Duodenal mucosa (tissue), 2 donors: ENCODE measurements around the gene OR4K2.
"Not testable (repeated sequence)": the region's sequence is repeated elsewhere in the genome, so short reads cannot be mapped to it uniquely, and the experiment has no call there.

ENCODE experiments used
- H3K27ac ChIP-seq: one replicate; pipeline ENCODE4 v1.7.0; 2013; ENCODE audit warnings: low read depth, low read length
- H3K27me3 ChIP-seq, 2 donors: one replicate each; pipeline ENCODE4 v1.7.0; 2013; ENCODE audit warnings: low read length in 2 of 2, control low read depth in 1 of 2; ENCODE audit not compliant: insufficient read depth in 2 of 2, control insufficient read depth in 1 of 2
- H3K36me3 ChIP-seq, 2 donors: one replicate each; pipeline ENCODE4 v1.7.0; 2013; ENCODE audit warnings: low read length in 2 of 2, control low read depth in 1 of 2; ENCODE audit not compliant: insufficient read depth in 2 of 2, control insufficient read depth in 1 of 2
- H3K4me1 ChIP-seq, 2 donors: one replicate each; pipeline ENCODE4 v1.7.0; 2013; ENCODE audit warnings: low read length in 2 of 2, control low read depth in 1 of 2; ENCODE audit not compliant: insufficient read depth in 2 of 2, control insufficient read depth in 1 of 2
- H3K4me3 ChIP-seq, 2 donors: one replicate each; pipeline ENCODE4 v1.7.0; 2013; ENCODE audit warnings: low read length in 2 of 2, low read depth in 1 of 2
- H3K9ac ChIP-seq, 2 donors: one replicate each; pipeline ENCODE4 v1.7.0; 2013; ENCODE audit warnings: low read length in 2 of 2, low read depth in 1 of 2
- H3K9me3 ChIP-seq, 2 donors: one replicate each; pipeline ENCODE4 v1.7.0; 2013; ENCODE audit warnings: low read length in 2 of 2, control low read depth in 1 of 2; ENCODE audit not compliant: control insufficient read depth in 1 of 2

OR4K2 gene, protein sequence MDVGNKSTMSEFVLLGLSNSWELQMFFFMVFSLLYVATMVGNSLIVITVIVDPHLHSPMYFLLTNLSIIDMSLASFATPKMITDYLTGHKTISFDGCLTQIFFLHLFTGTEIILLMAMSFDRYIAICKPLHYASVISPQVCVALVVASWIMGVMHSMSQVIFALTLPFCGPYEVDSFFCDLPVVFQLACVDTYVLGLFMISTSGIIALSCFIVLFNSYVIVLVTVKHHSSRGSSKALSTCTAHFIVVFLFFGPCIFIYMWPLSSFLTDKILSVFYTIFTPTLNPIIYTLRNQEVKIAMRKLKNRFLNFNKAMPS

GRCh38 chr14:19874842-19875241, at the start of gene OR4K2:
OR4K2 (plus strand) TSS chr14:19875142; CDS start chr14:19876268, 1,126 bp downstream.
- Histone ChIP-seq H3K4me3 (no peak within 1 kb of the TSS), H3K27ac (no peak within 1 kb of the TSS), H3K36me3 (no peaks in the 10 kb centered on the region), H3K4me1 (no peaks in the 10 kb centered on the region), H3K9me3 (no peaks in the 10 kb centered on the region), H3K27me3 (no peaks in the 10 kb centered on the region), H3K9ac (no peak within 1 kb of the TSS)

DNA sequence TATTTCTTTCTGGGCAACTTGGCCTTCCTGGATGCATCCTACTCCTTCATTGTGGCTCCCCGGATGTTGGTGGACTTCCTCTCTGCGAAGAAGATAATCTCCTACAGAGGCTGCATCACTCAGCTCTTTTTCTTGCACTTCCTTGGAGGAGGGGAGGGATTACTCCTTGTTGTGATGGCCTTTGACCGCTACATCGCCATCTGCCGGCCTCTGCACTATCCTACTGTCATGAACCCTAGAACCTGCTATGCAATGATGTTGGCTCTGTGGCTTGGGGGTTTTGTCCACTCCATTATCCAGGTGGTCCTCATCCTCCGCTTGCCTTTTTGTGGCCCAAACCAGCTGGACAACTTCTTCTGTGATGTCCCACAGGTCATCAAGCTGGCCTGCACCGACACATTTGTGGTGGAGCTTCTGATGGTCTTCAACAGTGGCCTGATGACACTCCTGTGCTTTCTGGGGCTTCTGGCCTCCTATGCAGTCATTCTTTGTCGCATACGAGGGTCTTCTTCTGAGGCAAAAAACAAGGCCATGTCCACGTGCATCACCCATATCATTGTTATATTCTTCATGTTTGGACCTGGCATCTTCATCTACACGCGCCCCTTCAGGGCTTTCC, 47.2 kb upstream of the OR4K2 start:
- not testable (repeated sequence) for H3K27me3 ChIP-seq, H3K9me3 ChIP-seq, H3K36me3 ChIP-seq, H3K9ac ChIP-seq, H3K4me3 ChIP-seq, H3K27ac ChIP-seq, H3K4me1 ChIP-seq

- H3K9ac ChIP-seq = no peak overlapping the region
- H3K9me3 ChIP-seq = peaks cover 0 to 4% of the 10 kb centered on the region in 2 donors
- H3K4me1 ChIP-seq = no peaks in the 10 kb centered on the region
- no peaks in the 10 kb centered on the region for H3K27me3 ChIP-seq
- H3K4me3 ChIP-seq = no peak overlapping the region
- no peaks in the 10 kb centered on the region for H3K36me3 ChIP-seq
- H3K27ac ChIP-seq = no peak overlapping the region
Observed at GRCh38 chr14:19828314-19828713, 46.6 kb upstream of the OR4K2 start.

- peaks cover 0 to 18% of the 10 kb centered on the region in 2 donors for H3K9me3 ChIP-seq
- not testable (repeated sequence) for H3K27me3 ChIP-seq, H3K4me1 ChIP-seq, H3K27ac ChIP-seq, H3K36me3 ChIP-seq, H3K4me3 ChIP-seq, H3K9ac ChIP-seq
Observed at GRCh38 chr14:19834203-19834848, 40.6 kb upstream of the OR4K2 start.

GRCh38 chr14:19838433-19838832, 36.5 kb upstream of the OR4K2 start:
- H3K4me1 ChIP-seq = no peaks in the 10 kb centered on the region
- H3K27ac ChIP-seq = no peak overlapping the region
- H3K4me3 ChIP-seq = no peak overlapping the region
- H3K9me3 ChIP-seq = peaks cover 0 to 13% of the 10 kb centered on the region in 2 donors
- no peak overlapping the region for H3K9ac ChIP-seq
- H3K27me3 ChIP-seq = no peaks in the 10 kb centered on the region
- no peaks in the 10 kb centered on the region for H3K36me3 ChIP-seq

DNA sequence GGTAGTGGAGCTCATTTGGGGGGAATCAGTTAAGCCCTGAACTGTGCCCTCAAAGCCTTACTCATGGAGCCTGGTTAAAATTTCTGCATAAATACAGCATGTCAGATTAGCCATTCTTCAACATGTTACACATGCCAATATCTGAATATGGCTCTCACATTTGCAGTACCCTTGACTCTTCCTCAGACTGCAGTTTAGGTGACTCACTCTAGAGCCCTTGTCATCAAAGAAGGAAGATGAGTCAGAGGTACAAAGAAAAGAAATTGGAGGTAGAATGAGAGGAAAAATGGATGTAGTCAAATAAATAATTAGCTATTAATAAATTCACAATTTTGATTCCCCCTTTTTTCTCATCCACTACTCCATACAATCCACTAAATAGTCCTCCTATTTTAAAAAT, 23.6 kb upstream of the OR4K2 start:
- H3K27ac ChIP-seq = no peak overlapping the region
- H3K9ac ChIP-seq = no peak overlapping the region
- H3K4me3 ChIP-seq = no peak overlapping the region
- H3K36me3 ChIP-seq = no peaks in the 10 kb centered on the region
- no peaks in the 10 kb centered on the region for H3K27me3 ChIP-seq
- H3K9me3 ChIP-seq = no peaks in the 10 kb centered on the region
- H3K4me1 ChIP-seq = no peaks in the 10 kb centered on the region

DNA sequence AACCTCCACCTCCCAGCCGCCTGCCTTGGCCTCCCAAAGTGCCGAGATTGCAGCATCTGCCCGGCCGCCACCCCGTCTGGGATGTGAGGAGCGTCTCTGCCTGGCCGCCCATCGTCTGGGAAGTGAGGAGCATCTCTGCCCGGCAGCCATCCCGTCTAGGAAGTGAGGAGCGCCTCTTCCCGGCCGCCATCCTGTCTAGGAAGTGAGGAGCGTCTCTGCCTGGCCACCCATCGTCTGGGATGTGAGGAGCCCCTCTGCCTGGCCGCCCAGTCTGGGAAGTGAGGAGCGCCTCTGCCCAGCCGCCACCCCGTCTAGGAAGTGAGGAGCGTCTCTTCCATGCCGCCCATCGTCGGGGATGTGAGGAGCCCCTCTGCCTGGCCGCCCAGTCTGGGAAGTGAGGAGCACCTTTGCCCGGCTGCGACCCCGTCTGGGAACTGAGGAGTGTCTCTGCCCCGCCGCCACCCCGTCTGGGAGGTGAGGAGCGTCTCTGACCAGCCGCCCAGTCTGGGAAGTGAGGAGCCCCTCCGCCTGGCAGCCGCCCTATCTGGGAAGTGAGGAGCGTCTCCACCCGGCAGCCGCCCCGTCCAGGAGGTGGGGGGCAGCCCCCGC, 8.8 kb upstream of the OR4K2 start:
- H3K4me1 ChIP-seq, H3K27ac ChIP-seq, H3K36me3 ChIP-seq, H3K4me3 ChIP-seq, H3K27me3 ChIP-seq, H3K9ac ChIP-seq: not testable (repeated sequence)
- H3K9me3 ChIP-seq = peaks cover 5 to 10% of the 10 kb centered on the region in 2 donors

DNA sequence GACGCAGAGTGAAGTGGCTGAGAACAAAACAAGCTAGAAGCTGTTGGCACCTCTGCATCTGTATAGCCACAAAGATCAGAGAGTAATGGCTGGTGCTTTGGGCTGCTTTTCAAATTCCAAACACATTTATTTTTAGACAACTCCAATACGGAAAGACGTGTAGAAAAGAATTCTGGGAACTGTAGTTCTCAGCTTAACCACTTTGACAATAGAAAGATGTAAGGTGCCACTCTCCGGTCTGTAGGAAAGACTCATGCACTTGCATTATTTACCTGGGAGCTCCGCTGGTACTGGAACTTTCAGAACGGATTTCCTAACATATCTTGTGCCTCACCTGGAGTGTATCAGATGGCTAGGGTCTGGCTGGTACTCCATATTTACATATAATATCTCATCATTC, 1.8 kb upstream of the OR4K2 start:
- Histone ChIP-seq H3K4me1 (no peaks in the 10 kb centered on the region), H3K9ac (no peak overlapping the region), H3K4me3 (no peak overlapping the region)

DNA sequence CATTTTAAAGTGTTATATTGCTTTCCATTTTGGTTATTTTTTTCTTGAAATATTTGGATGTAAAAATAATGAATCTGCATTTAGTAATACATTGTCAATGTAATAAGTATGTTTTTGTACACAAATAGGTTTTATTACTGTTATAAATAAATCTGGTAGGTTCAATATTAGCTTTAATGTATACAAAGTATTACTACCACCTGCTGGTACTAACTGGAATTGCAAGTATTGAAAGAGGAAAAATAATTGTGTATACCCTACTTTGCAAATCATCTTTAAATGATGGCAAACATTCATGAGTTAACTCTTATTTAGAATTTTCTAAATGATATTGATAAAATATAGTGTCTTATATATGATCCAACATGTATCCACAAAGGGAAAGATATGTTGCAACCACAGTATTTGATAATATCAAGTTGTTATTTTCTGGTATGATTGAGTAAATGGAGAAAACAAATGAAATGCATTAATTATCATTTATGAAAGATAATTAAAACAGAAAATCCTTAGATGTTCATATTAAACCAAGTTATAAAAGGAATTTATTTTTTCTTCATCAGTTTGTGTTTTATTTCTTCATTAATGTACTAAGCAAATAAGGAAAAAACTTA, 3.2 kb downstream of the OR4K2 start:
- Histone ChIP-seq H3K9ac (no peak overlapping the region), H3K4me3 (no peak overlapping the region), H3K36me3 (no peaks in the 10 kb centered on the region), H3K27me3 (no peaks in the 10 kb centered on the region), H3K4me1 (no peaks in the 10 kb centered on the region), H3K9me3 (no peaks in the 10 kb centered on the region), H3K27ac (no peak overlapping the region)

More for the DNA sequence above, 1.8 kb upstream of the OR4K2 start:
- H3K27ac ChIP-seq = no peak overlapping the region
- peaks cover 5 to 9% of the 10 kb centered on the region in 2 donors for H3K9me3 ChIP-seq
- H3K36me3 ChIP-seq = no peaks in the 10 kb centered on the region
- no peaks in the 10 kb centered on the region for H3K27me3 ChIP-seq

DNA sequence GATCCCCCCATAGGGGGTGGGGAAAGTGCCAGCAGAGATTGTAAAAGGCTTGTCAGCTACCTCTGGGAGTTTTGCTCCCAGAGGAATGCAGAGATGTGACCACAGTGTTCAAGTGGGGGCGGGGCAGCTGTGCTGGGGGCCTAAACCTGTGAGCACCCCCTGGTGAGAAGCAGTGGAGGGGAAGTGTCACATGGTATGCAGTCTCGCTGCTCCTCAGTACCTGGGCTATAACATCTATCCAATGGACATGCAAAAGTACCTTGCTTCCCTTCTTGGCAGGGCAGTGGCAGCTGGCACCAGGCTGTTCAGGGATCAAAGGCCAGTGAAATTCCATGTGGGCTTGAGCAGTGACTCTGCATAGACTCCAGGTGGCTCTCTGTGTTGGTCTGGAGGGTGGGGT, 20.3 kb downstream of the OR4K2 start:
- no peaks in the 10 kb centered on the region for H3K4me1 ChIP-seq
- H3K4me3 ChIP-seq = no peak overlapping the region
- no peaks in the 10 kb centered on the region for H3K27me3 ChIP-seq
- no peak overlapping the region for H3K9ac ChIP-seq
- H3K9me3 ChIP-seq = peaks cover 25 to 44% of the 10 kb centered on the region in 2 donors
- no peak overlapping the region for H3K27ac ChIP-seq
- H3K36me3 ChIP-seq = no peaks in the 10 kb centered on the region
